HepG2 (cell line): ENCODE measurements around the gene RAP1GAP2. TPM values are rescaled to one million over a fixed set of nuclear protein-coding genes. Genes with fewer than 3 reads are reported as not detected.

Experiments
- ATAC-seq: fragments of 200-7000 bp; cut with Tn5 transposase; 3 replicates; pipeline ENCODE4 v1.9.1; 2020; ENCODE audit warnings: mild to moderate bottlenecking, moderate library complexity
- BruUV-seq: library from RNA; stranded (reverse); fragments of 400-500 nt; replicated peaks from 2 replicates; lab custom pipeline; 2021; lab: Mats Ljungman, UMichigan
- CTCF ChIA-PET: fragments of 300-600 bp; formaldehyde crosslinking; extraction: SDS; loops from one replicate; lab custom pipeline; 2021; ENCODE audit warnings: low total read pairs, inconsistent platforms, low intra/inter-chr PET ratio; lab: Yijun Ruan, JAX
- POLR2A ChIA-PET: fragments of 350-600 bp; sonication (Branson Sonifier 250); formaldehyde crosslinking; loops from one replicate; lab custom pipeline; 2020; ENCODE audit warnings: antibody characterized with exemption, inconsistent platforms; lab: Yijun Ruan, JAX
- DNase-seq: peaks from one replicate; pipeline ENCODE4 v3.0.0-alpha.2; 2015; ENCODE audit warnings: low spot score
- FAIRE-seq: peaks from 3 replicates; lab custom pipeline; 2011; peaks lifted over from hg19 to GRCh38; lab: Jason Lieb, UNC
- H2AFZ ChIP-seq: one replicate; pipeline ENCODE4 v1.6.1; 2011; ENCODE audit warnings: low read length, inconsistent platforms
- H3K27ac ChIP-seq: fragments of 300-600 bp; 3 replicates; pipeline ENCODE4 v1.8.0; 2011; ENCODE audit warnings: mixed run types, mild to moderate bottlenecking, mixed read lengths, low read length, inconsistent platforms; ENCODE audit not compliant: insufficient read depth; ENCODE audit errors: extremely low read length
- H3K27me3 ChIP-seq, 2 experiments: fragments of 200-600 bp in 1 of 2; 2 replicates in 1 of 2; 3 replicates in 1 of 2; pipeline versions ENCODE4 v1.6.0 to v1.8.0; 2011; ENCODE audit warnings: low read length in 2 of 2, mild to moderate bottlenecking in 2 of 2, moderate library complexity in 2 of 2, inconsistent platforms in 1 of 2; ENCODE audit not compliant: insufficient read depth in 2 of 2, control insufficient read depth in 1 of 2
- H3K36me3 ChIP-seq, 2 experiments: fragments of 200-600 bp in 1 of 2; replicated peaks in 1 of 2; 2 replicates in 1 of 2; 3 replicates in 1 of 2; pipeline versions ENCODE4 v1.5.1 to v1.8.0; 2011; ENCODE audit warnings: low read length in 2 of 2, inconsistent platforms in 1 of 2; ENCODE audit not compliant: insufficient read depth in 2 of 2, control insufficient read depth in 1 of 2
- H3K4me1 ChIP-seq: 2 replicates; pipeline ENCODE4 v1.5.1; 2012; ENCODE audit warnings: low read length, inconsistent platforms; ENCODE audit not compliant: insufficient read depth
- H3K4me2 ChIP-seq: 2 replicates; pipeline ENCODE4 v1.6.0; 2011; ENCODE audit warnings: low read depth, low read length, inconsistent platforms
- H3K4me3 ChIP-seq, 3 experiments: fragments of 200-600 bp in 1 of 3; sonication (generic), shearing (Covaris generic) in 1 of 3; replicated peaks in 1 of 3; 2 replicates each; pipeline ENCODE4 v1.5.1; 2011 to 2016; ENCODE audit warnings: low read length in 3 of 3, inconsistent platforms in 2 of 3, low read depth in 2 of 3, mild to moderate bottlenecking in 2 of 3, control low read depth in 1 of 3, mixed read lengths in 1 of 3; ENCODE audit not compliant: insufficient read depth in 1 of 3
- H3K79me2 ChIP-seq: one replicate; pipeline ENCODE4 v1.6.1; 2011; ENCODE audit warnings: low read length, inconsistent platforms; ENCODE audit not compliant: insufficient read depth
- H3K9ac ChIP-seq: 2 replicates; pipeline ENCODE4 v1.6.0; 2011; ENCODE audit warnings: mild to moderate bottlenecking, low read depth, low read length, inconsistent platforms; ENCODE audit not compliant: insufficient read depth
- H3K9me3 ChIP-seq: 2 replicates; pipeline ENCODE4 v1.5.1; 2012; ENCODE audit warnings: mild to moderate bottlenecking, low read length
- H4K20me1 ChIP-seq: 2 replicates; pipeline ENCODE4 v1.6.0; 2011; ENCODE audit warnings: inconsistent platforms, mild to moderate bottlenecking, low read length, moderate library complexity; ENCODE audit not compliant: insufficient read depth
- JUNB ChIP-seq: sonication (generic); formaldehyde crosslinking; IDR thresholded peaks from 2 replicates; pipeline ENCODE4 v1.8.0; 2022; ENCODE audit warnings: missing genetic modification reagents, mild to moderate bottlenecking, borderline replicate concordance
- MAZ ChIP-seq, 2 experiments: sonication (generic) in 1 of 2; formaldehyde crosslinking in 1 of 2; IDR thresholded peaks; 2 replicates each; pipeline versions ENCODE4 v1.5.0 to v1.6.1; 2012 to 2020; ENCODE audit warnings: low read depth in 2 of 2, mild to moderate bottlenecking in 2 of 2, borderline replicate concordance in 1 of 2, improper control_type of control experiment in 1 of 2, low read length in 1 of 2, missing genetic modification reagents in 1 of 2, moderate library complexity in 1 of 2
- PITX1 ChIP-seq: sonication (generic); formaldehyde crosslinking; IDR thresholded peaks from 2 replicates; pipeline ENCODE4 v1.5.1; 2020; ENCODE audit warnings: mild to moderate bottlenecking, missing genetic modification reagents
- TAF15 ChIP-seq: fragments of 200-400 bp; formaldehyde crosslinking; IDR thresholded peaks from one replicate; pipeline ENCODE4 v1.6.1; 2018; ENCODE audit warnings: mild to moderate bottlenecking, low read depth, low read length; ENCODE audit not compliant: poor library complexity, severe bottlenecking
- ZBTB25 ChIP-seq: IDR thresholded peaks from 2 replicates; pipeline ENCODE4 v1.6.1; 2018; ENCODE audit warnings: missing genetic modification reagents
- ZBTB43 ChIP-seq: sonication (generic); formaldehyde crosslinking; conservative IDR thresholded peaks from 2 replicates; pipeline ENCODE4 v1.4.0; 2020; ENCODE audit warnings: missing genetic modification reagents
- ZFP41 ChIP-seq: sonication (generic); formaldehyde crosslinking; IDR thresholded peaks from 2 replicates; pipeline ENCODE4 v1.4.0; 2020; ENCODE audit warnings: mild to moderate bottlenecking, missing genetic modification reagents, borderline replicate concordance
- WGBS: methylation state at CpG from one replicate; pipeline ENCODE4 v1.1.6; 2017; ENCODE audit warnings: low lambda C conversion rate; 5-methylcytosine and 5-hydroxymethylcytosine counted together
- in situ Hi-C: cut with HindIII; loops from 2 replicates; pipeline ENCODE4 v1.10.0; 2017; ENCODE audit warnings: low pct_unique_long_range_greater_than_20kb; ENCODE audit not compliant: extremely low pct_ligation_motif_present
- intact Hi-C: fragments of 100-400 bp; cut with micrococcal nuclease; formaldehyde crosslinking; loops from one replicate; pipeline ENCODE4 v1.10.0; 2022; ENCODE audit not compliant: unreplicated experiment
- polyA plus RNA-seq, 8 experiments: library from polyadenylated mRNA; depleted of rRNA in 3 of 8; stranded (reverse) in 7 of 8; unstranded in 1 of 8; fragments of >200 nt; fragmentation: Illumina TruSeq in 4 of 8; extraction: Trizol in 4 of 8; gene quantifications; 2 replicates each; pipeline versions ENCODE4 v1.2.1 to v1.2.3, GENCODE V29; 2011 to 2016; ENCODE audit warnings: low read depth in 4 of 8, missing spikeins in 1 of 8, mixed read lengths in 1 of 8; ENCODE audit not compliant: insufficient read depth in 1 of 8
- total RNA-seq, 5 experiments: library from RNA; depleted of rRNA; stranded (reverse); fragments of >200 nt; fragmentation: Illumina TruSeq; extraction: Trizol; gene quantifications; 2 replicates each; pipeline ENCODE4 v1.2.3, GENCODE V29; 2016; ENCODE audit warnings: low read depth in 1 of 5

RAP1GAP2 gene
- total and polyA plus RNA-seq, 2 of the 13 experiments (the other 11 are each of a cell fraction or from before 2014, with no cell fraction given), result 10.9 to 12.0 TPM

GRCh38 chr17:2964370-2964769 is 168.1 kb downstream of the RAP1GAP2 start:
- TF ChIP-seq PITX1 (CRISPR knock-in tag) (no peak), ZBTB25 (no peak), ZFP41 (CRISPR knock-in tag) (no peak), ZBTB43 (no peak), JUNB (CRISPR knock-in tag) (no peak), TAF15 (no peak), MAZ (IDR thresholded peaks at IDR 0.05; ENCODE audit: borderline replicate concordance, low read depth, low read length) (no peak), MAZ (CRISPR knock-in tag; IDR thresholded peaks at IDR 0.05; ENCODE audit: low read depth) (no peak)
- Histone ChIP-seq H3K79me2 (no peaks in the 10 kb centered on the region), H3K4me1 (peaks cover 21% of the 10 kb centered on the region), H3K36me3 (no peaks in the 10 kb centered on the region), H3K27ac (no peak overlapping the region), H3K9ac (no peak overlapping the region), H3K4me3 (no peak overlapping the region), H3K9me3 (no peaks in the 10 kb centered on the region), H3K27me3 (no peaks in the 10 kb centered on the region), H2AFZ (no peak overlapping the region), H4K20me1 (no peaks in the 10 kb centered on the region), H3K4me2 (no peak overlapping the region)
- intact Hi-C loops (no loop called here), in situ Hi-C loops (no loop called here)
- BruUV-seq, result no TSS peak
- ChIA-PET POLR2A (no interaction called here), CTCF (no interaction called here)
- no peak for ATAC-seq
- no peak for DNase-seq
- FAIRE-seq, result no peak
- WGBS, result 93% methylated on average over 10 of the region's 10 CpGs
